ENCODE measurements around the gene ENGASE.

GRCh38 chr17:79029327-79030009 is 45.2 kb upstream of the ENGASE start:
- TF ChIP-seq CTCF (IDR thresholded peaks at IDR 0.05; ENCODE audit: control extremely low read depth in 1 of 3, insufficient read depth in 1 of 3, low read depth in 1 of 3, low read length in 3 of 3) = no peak
- no peak for TF ChIP-seq SP1 (IDR thresholded peaks at IDR 0.05; ENCODE audit: low read depth, low read length)
- no peak for TF ChIP-seq POU5F1 (IDR thresholded peaks at IDR 0.05; ENCODE audit: low read depth, low read length)
- no peak for TF ChIP-seq SUZ12 (IDR thresholded peaks at IDR 0.05; ENCODE audit: low read length)
- no peak for TF ChIP-seq SRF (IDR thresholded peaks at IDR 0.05; ENCODE audit: low read depth, low read length)
